Endothelial cell of umbilical vein (primary cell): ENCODE measurements around the gene RPL36AL. TPM values are rescaled to one million over a fixed set of nuclear protein-coding genes. Genes with fewer than 3 reads are reported as not detected.

Experiments used
- BruUV-seq: library from RNA; stranded (reverse); fragments of 400-500 nt; replicated peaks from 2 replicates; lab custom pipeline; 2021; lab: Mats Ljungman, UMichigan
- CTCF ChIA-PET: fragments of 300-600, 350-600 bp; sonication (Branson Sonifier 250); formaldehyde crosslinking; loops from one replicate; lab custom pipeline; 2021; ENCODE audit warnings: antibody characterized with exemption, inconsistent platforms; lab: Charles Lee
- POLR2A ChIA-PET: fragments of 300-600, 350-600 bp; sonication (Branson Sonifier 250); formaldehyde crosslinking; loops from one replicate; lab custom pipeline; 2021; ENCODE audit warnings: antibody characterized with exemption, inconsistent platforms; lab: Charles Lee
- DNase-seq: peaks from one replicate; pipeline ENCODE4 v3.0.0-alpha.2; 2011; ENCODE audit warnings: low read depth, low spot score
- FAIRE-seq: peaks from 2 replicates; lab custom pipeline; 2011; peaks lifted over from hg19 to GRCh38; lab: Jason Lieb, UNC
- H2AFZ ChIP-seq: 2 replicates; pipeline ENCODE4 v1.6.0; 2012; ENCODE audit warnings: low read depth, low read length, control low read depth, inconsistent platforms
- H3K27ac ChIP-seq: 2 replicates; pipeline ENCODE4 v1.5.1; 2011; ENCODE audit warnings: low read depth, mild to moderate bottlenecking, control low read depth, low read length, moderate library complexity; ENCODE audit not compliant: insufficient read depth
- H3K27me3 ChIP-seq, 2 experiments: 2 replicates each; pipeline versions ENCODE4 v1.6.0 to v1.6.1; 2011; ENCODE audit warnings: low read length in 2 of 2, mixed read lengths in 1 of 2; ENCODE audit not compliant: control insufficient read depth in 2 of 2, insufficient read depth in 2 of 2
- H3K36me3 ChIP-seq, 2 experiments: 2 replicates in 1 of 2; 3 replicates in 1 of 2; pipeline ENCODE4 v1.5.1; 2011; ENCODE audit warnings: low read length in 2 of 2, mild to moderate bottlenecking in 1 of 2, moderate library complexity in 1 of 2; ENCODE audit not compliant: control insufficient read depth in 2 of 2, insufficient read depth in 2 of 2; ENCODE audit errors: extremely low read depth in 1 of 2
- H3K4me1 ChIP-seq: 3 replicates; pipeline ENCODE4 v1.5.1; 2011; ENCODE audit warnings: mild to moderate bottlenecking, low read length; ENCODE audit not compliant: control insufficient read depth, insufficient read depth; ENCODE audit errors: extremely low read depth
- H3K4me2 ChIP-seq: 2 replicates; pipeline ENCODE4 v1.6.1; 2011; ENCODE audit warnings: low read length, control low read depth, mixed read lengths; ENCODE audit not compliant: insufficient read depth
- H3K4me3 ChIP-seq, 3 experiments: fragments of 200-600 bp in 1 of 3; sonication (generic), shearing (Covaris generic) in 1 of 3; replicated peaks in 1 of 3; 2 replicates each; pipeline ENCODE4 v1.5.1; 2011 to 2016; ENCODE audit warnings: control low read depth in 3 of 3, low read length in 3 of 3, mild to moderate bottlenecking in 2 of 3, inconsistent platforms in 1 of 3, low read depth in 1 of 3, moderate library complexity in 1 of 3; ENCODE audit not compliant: insufficient read depth in 1 of 3
- H3K79me2 ChIP-seq: 2 replicates; pipeline ENCODE4 v1.6.0; 2012; ENCODE audit warnings: low read length, inconsistent platforms; ENCODE audit not compliant: control insufficient read depth, insufficient read depth
- H3K9ac ChIP-seq: replicated peaks from 2 replicates; pipeline ENCODE3; 2011; ENCODE audit warnings: low read length, control low read depth; ENCODE audit not compliant: insufficient read depth; ENCODE audit errors: extremely low read depth
- H3K9me1 ChIP-seq: replicated peaks from 3 replicates; pipeline ENCODE4 v1.6.0; 2011; ENCODE audit warnings: mild to moderate bottlenecking, low read length; ENCODE audit not compliant: control insufficient read depth, insufficient read depth; ENCODE audit errors: extremely low read depth
- H3K9me3 ChIP-seq: replicated peaks from 2 replicates; pipeline ENCODE4 v1.5.1; 2012; ENCODE audit warnings: low read length, inconsistent platforms; ENCODE audit not compliant: control insufficient read depth, insufficient read depth
- H4K20me1 ChIP-seq: replicated peaks from 2 replicates; pipeline ENCODE3; 2011; ENCODE audit warnings: mild to moderate bottlenecking, low read length; ENCODE audit not compliant: control insufficient read depth, insufficient read depth; ENCODE audit errors: extremely low read depth
- EZH2 ChIP-seq: IDR thresholded peaks from 2 replicates; pipeline ENCODE4 v1.6.1; 2012; ENCODE audit warnings: borderline replicate concordance, low read depth, mild to moderate bottlenecking, moderate library complexity, low read length, inconsistent platforms; ENCODE audit not compliant: severe bottlenecking
- FOS ChIP-seq: IDR thresholded peaks from 2 replicates; pipeline ENCODE4 v1.6.1; 2011; ENCODE audit warnings: mild to moderate bottlenecking, low read length, moderate library complexity, borderline replicate concordance; ENCODE audit not compliant: insufficient read depth
- GATA2 ChIP-seq: IDR thresholded peaks from 2 replicates; pipeline ENCODE4 v1.7.0; 2011; ENCODE audit warnings: low read depth, mild to moderate bottlenecking, moderate library complexity, mixed read lengths, low read length; ENCODE audit not compliant: insufficient read length, insufficient read depth
- JUN ChIP-seq: IDR thresholded peaks from 2 replicates; pipeline ENCODE4 v1.6.1; 2011; ENCODE audit warnings: borderline replicate concordance, low read depth; ENCODE audit not compliant: insufficient read length, insufficient read depth
- MAX ChIP-seq: IDR thresholded peaks from 2 replicates; pipeline ENCODE4 v1.6.1; 2011; ENCODE audit not compliant: insufficient read depth, insufficient read length
- MYC ChIP-seq: IDR thresholded peaks from one replicate; pipeline ENCODE4 v1.6.1; 2011; ENCODE audit warnings: mild to moderate bottlenecking, low read depth, low read length
- POLR2A ChIP-seq: IDR thresholded peaks from 2 replicates; pipeline ENCODE4 v1.6.1; 2012; ENCODE audit warnings: low read depth, mild to moderate bottlenecking, control low read depth, low read length
- POLR2AphosphoS5 ChIP-seq: IDR thresholded peaks from 2 replicates; pipeline ENCODE4 v1.6.1; 2012; ENCODE audit warnings: low read depth, mild to moderate bottlenecking, control low read depth, low read length, moderate library complexity; ENCODE audit not compliant: insufficient read depth
- dilution Hi-C: fragments of 300-500 bp; cut with MboI; formaldehyde crosslinking; loops from one replicate; pipeline ENCODE4 v1.15.0; 2019; ENCODE audit warnings: low sequenced_read_pairs; ENCODE audit not compliant: extremely low pct_ligation_motif_present
- intact Hi-C: fragments of 100-400 bp; cut with micrococcal nuclease; formaldehyde crosslinking; loops from one replicate; pipeline ENCODE4 v1.10.0; 2022
- polyA plus RNA-seq, 4 experiments: library from polyadenylated mRNA; depleted of rRNA in 3 of 4; stranded (reverse) in 3 of 4; unstranded in 1 of 4; fragments of >200 nt; gene quantifications; 2 replicates each; pipeline versions ENCODE4 v1.2.1 to v1.2.3, GENCODE V29; 2011 to 2012; ENCODE audit warnings: missing spikeins in 1 of 4
- total RNA-seq: library from RNA; stranded (reverse); gene quantifications from 2 replicates; pipeline ENCODE4 v1.2.3, GENCODE V29; 2021
- TF ChIP-seq, protein P1 (sequence below), 2 donors: IDR thresholded peaks; 1 replicate in 1 of 2; 2 replicates in 1 of 2; pipeline ENCODE4 v1.5.1; 2011; ENCODE audit warnings: low read length in 2 of 2, mild to moderate bottlenecking in 2 of 2, moderate library complexity in 2 of 2, control low read depth in 1 of 2, inconsistent platforms in 1 of 2, low read depth in 1 of 2; ENCODE audit not compliant: insufficient read depth in 1 of 2; ENCODE audit errors: extremely low read depth in 1 of 2

The RPL36AL gene
- total and polyA plus RNA-seq, 2 donors (not counting 3 experiments of a cell fraction or from before 2014, with no cell fraction given) = 174 to 251 TPM

GRCh38 chr14:49584058-49584457, 36.4 kb downstream of the RPL36AL start:
- Histone ChIP-seq H3K9me1 (no peaks in the 10 kb centered on the region), H3K9me3 (no peaks in the 10 kb centered on the region), H3K27ac (no peak overlapping the region), H3K9ac (no peak overlapping the region), H3K4me2 (peak overlapping the region; percentile 94), H3K36me3 (peaks cover 6 to 8% of the 10 kb centered on the region in 2 experiments), H3K79me2 (peaks cover 60% of the 10 kb centered on the region), H3K4me1 (peaks cover 10% of the 10 kb centered on the region), H3K4me3 (peak overlapping the region in 1 of 3 experiments; percentile 99), H3K27me3 (no peaks in the 10 kb centered on the region), H2AFZ (no peak overlapping the region), H4K20me1 (peaks cover 5% of the 10 kb centered on the region)
- intact Hi-C loops = no loop called here
- DNase-seq = no peak
- no TSS peak for BruUV-seq
- FAIRE-seq = no peak
- ChIA-PET CTCF (no interaction called here), POLR2A (no interaction called here)
- TF ChIP-seq JUN (no peak), POLR2A (no peak), FOS (no peak), MYC (no peak), MAX (no peak), EZH2 (no peak), POLR2AphosphoS5 (no peak), GATA2 (no peak)
- TF ChIP-seq, protein P1, sequence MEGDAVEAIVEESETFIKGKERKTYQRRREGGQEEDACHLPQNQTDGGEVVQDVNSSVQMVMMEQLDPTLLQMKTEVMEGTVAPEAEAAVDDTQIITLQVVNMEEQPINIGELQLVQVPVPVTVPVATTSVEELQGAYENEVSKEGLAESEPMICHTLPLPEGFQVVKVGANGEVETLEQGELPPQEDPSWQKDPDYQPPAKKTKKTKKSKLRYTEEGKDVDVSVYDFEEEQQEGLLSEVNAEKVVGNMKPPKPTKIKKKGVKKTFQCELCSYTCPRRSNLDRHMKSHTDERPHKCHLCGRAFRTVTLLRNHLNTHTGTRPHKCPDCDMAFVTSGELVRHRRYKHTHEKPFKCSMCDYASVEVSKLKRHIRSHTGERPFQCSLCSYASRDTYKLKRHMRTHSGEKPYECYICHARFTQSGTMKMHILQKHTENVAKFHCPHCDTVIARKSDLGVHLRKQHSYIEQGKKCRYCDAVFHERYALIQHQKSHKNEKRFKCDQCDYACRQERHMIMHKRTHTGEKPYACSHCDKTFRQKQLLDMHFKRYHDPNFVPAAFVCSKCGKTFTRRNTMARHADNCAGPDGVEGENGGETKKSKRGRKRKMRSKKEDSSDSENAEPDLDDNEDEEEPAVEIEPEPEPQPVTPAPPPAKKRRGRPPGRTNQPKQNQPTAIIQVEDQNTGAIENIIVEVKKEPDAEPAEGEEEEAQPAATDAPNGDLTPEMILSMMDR (IDR thresholded peaks at IDR 0.05; ENCODE audit: extremely low read depth in 1 of 2, insufficient read depth in 1 of 2, low read depth in 1 of 2, low read length in 2 of 2) = no peak
- dilution Hi-C loops = no loop called here
